Lung (tissue), 12 donors: Measurements from ENCODE around the gene TNNT1. TPM values are rescaled to one million over a fixed set of nuclear protein-coding genes. Genes with fewer than 3 reads are reported as not detected.

Experiments used
- ATAC-seq: fragments of 200-7000 bp; cut with Tn5 transposase; one replicate; pipeline ENCODE4 v1.9.1; 2020; ENCODE audit warnings: moderate number of reproducible peaks; ENCODE audit not compliant: insufficient read depth, low FRiP score
- DNase-seq, 3 donors: peaks; one replicate each; pipeline ENCODE4 v3.0.0-alpha.2; 2013 to 2017
- H3K27ac ChIP-seq, 2 donors: one replicate each; pipeline ENCODE4 v1.5.1; 2013; ENCODE audit warnings: mild to moderate bottlenecking in 2 of 2, moderate library complexity in 2 of 2, control low read depth in 1 of 2, inconsistent platforms in 1 of 2, low read depth in 1 of 2, low read length in 1 of 2
- H3K27me3 ChIP-seq, 3 donors: one replicate each; pipeline ENCODE4 v1.5.1; 2013; ENCODE audit warnings: low read length in 2 of 3; ENCODE audit not compliant: control insufficient read depth in 3 of 3, insufficient read depth in 3 of 3
- H3K36me3 ChIP-seq, 4 donors: one replicate each; pipeline ENCODE4 v1.5.1; 2013; ENCODE audit warnings: low read length in 4 of 4, mild to moderate bottlenecking in 1 of 4, moderate library complexity in 1 of 4; ENCODE audit not compliant: control insufficient read depth in 4 of 4, insufficient read depth in 4 of 4
- H3K4me1 ChIP-seq, 5 donors: one replicate each; pipeline ENCODE4 v1.5.1; 2013; ENCODE audit warnings: low read length in 5 of 5, mild to moderate bottlenecking in 2 of 5, moderate library complexity in 1 of 5; ENCODE audit not compliant: control insufficient read depth in 5 of 5, insufficient read depth in 5 of 5
- H3K4me3 ChIP-seq: one replicate; pipeline ENCODE4 v1.5.1; 2013; ENCODE audit warnings: mild to moderate bottlenecking, control low read depth, moderate library complexity
- H3K9ac ChIP-seq, 2 donors: one replicate each; pipeline ENCODE4 v1.5.1; 2013; ENCODE audit warnings: low read length in 2 of 2, control low read depth in 1 of 2; ENCODE audit not compliant: insufficient read depth in 1 of 2
- H3K9me3 ChIP-seq, 4 donors: one replicate each; pipeline ENCODE4 v1.5.1; 2013; ENCODE audit warnings: low read length in 3 of 4, mild to moderate bottlenecking in 1 of 4, moderate library complexity in 1 of 4; ENCODE audit not compliant: control insufficient read depth in 4 of 4, insufficient read depth in 3 of 4
- WGBS, 2 donors: extraction: QIAGEN DNeasy Blood & Tissue Kit; methylation state at CpG; one replicate each; pipeline ENCODE4 v1.1.7; 2013; 5-methylcytosine and 5-hydroxymethylcytosine counted together
- polyA plus RNA-seq, 2 donors: library from polyadenylated mRNA; stranded (reverse); fragments of 200-250 nt; gene quantifications; one replicate each; pipeline ENCODE4 v1.2.1, GENCODE V29; 2013
- total RNA-seq, 2 donors: library from RNA; depleted of rRNA in 1 of 2; stranded (reverse); fragments of >200 nt in 1 of 2; gene quantifications; one replicate each; pipeline ENCODE4 v1.2.1, GENCODE V29; 2014 to 2021
- TF ChIP-seq, protein P1 (sequence below): IDR thresholded peaks from 2 replicates; pipeline ENCODE4 v1.5.1; 2012; ENCODE audit warnings: mild to moderate bottlenecking; ENCODE audit errors: control extremely low read depth, extremely low read depth
- donor health status: control.
- donor health status: control.
- donor health status: Bipolar disorder and iron deficiency.
- donor health status: healthy.
- donor health status: DM: yes; HTN: yes; CAD: no.

Gene TNNT1
- total and polyA plus RNA-seq, 4 donors = 1.2 to 5.2 (median 2.8) TPM

DNA sequence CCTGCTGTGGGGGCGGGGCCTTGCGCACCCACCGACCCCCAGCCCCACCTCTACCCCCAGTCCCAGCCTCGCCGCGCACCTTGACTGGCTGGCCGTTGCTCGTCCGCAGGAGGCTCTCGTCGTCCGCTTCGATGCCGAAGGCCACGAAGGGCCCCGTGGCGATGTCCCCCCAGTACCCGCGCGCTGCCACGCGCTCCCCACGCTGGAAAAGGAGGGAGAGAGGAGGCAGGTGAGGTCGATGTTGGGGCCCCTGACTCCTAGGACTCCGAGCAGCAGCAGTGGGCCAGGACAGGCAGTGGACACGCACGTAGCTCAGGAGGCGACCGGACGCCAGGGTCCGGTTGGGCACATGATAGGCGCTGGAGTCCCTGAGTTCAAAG is 12.0 kb upstream of the TNNT1 start:
- Histone ChIP-seq H3K4me3 (no peak overlapping the region), H3K4me1 (peaks cover 0 to 2% (median 0%) of the 10 kb centered on the region in 5 donors), H3K9ac (no peak overlapping the region), H3K36me3 (no peaks in the 10 kb centered on the region), H3K27me3 (peaks cover 8 to 50% (median 31%) of the 10 kb centered on the region in 3 donors), H3K27ac (no peak overlapping the region), H3K9me3 (peaks cover 0 to 2% (median 0%) of the 10 kb centered on the region in 4 donors)
- DNase-seq (no peak), ATAC-seq (no peak)
- WGBS, 2 donors = 17% methylated on average over 29 to 32 of the region's 32 CpGs
- TF ChIP-seq, protein P1, sequence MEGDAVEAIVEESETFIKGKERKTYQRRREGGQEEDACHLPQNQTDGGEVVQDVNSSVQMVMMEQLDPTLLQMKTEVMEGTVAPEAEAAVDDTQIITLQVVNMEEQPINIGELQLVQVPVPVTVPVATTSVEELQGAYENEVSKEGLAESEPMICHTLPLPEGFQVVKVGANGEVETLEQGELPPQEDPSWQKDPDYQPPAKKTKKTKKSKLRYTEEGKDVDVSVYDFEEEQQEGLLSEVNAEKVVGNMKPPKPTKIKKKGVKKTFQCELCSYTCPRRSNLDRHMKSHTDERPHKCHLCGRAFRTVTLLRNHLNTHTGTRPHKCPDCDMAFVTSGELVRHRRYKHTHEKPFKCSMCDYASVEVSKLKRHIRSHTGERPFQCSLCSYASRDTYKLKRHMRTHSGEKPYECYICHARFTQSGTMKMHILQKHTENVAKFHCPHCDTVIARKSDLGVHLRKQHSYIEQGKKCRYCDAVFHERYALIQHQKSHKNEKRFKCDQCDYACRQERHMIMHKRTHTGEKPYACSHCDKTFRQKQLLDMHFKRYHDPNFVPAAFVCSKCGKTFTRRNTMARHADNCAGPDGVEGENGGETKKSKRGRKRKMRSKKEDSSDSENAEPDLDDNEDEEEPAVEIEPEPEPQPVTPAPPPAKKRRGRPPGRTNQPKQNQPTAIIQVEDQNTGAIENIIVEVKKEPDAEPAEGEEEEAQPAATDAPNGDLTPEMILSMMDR = no peak

DNA sequence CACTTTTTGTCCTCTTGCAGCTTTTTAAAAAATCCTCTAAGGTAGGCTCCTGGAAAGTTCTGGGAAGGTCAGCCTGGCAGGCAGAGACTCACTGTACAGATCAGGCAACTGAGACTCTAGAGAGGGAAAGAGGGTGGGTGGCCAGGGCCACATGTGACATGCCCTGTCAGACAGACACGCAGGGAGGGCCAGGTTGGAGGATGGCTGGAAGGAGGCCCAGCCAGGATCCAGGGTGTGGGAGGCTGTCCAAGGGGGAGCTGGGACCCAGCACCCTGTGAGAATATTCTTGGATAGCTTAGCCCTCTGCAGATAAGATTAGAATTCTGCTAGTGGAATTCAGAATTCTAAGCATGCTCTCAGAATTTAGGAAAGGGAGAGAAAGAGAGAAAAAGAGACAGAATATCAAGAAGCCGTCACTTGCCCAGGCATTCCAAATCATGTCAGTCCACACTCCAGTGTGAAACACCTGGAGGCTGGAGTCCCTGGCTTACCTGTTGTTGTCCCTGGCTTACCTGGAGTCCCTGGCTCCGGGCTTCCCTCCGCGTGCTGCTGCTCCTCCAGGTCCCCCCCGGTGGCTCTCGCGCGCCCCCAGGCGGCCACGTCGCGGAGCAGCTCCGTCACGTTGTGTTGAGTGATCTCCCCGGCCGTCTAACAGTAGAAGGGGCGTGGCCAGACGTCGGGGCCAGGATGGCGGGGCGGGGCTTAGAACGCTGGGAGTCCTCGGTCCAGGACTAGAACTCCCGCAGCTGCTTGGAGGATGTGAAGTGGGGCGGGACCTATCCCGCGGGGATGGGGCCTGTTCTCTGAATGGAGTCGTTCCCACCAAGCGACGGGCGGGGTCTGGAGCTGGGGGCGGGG is 11.4 kb upstream of the TNNT1 start:
- H3K9me3 ChIP-seq = peaks cover 0 to 2% (median 0%) of the 10 kb centered on the region in 4 donors
- H3K27ac ChIP-seq = peak overlapping the region in 1 of 2 donors; percentile 97
- no peak overlapping the region for H3K4me3 ChIP-seq
- H3K9ac ChIP-seq = no peak overlapping the region
- peaks cover 0 to 2% (median 0%) of the 10 kb centered on the region in 5 donors for H3K4me1 ChIP-seq
- WGBS, 2 donors = 3 to 4% methylated on average over 32 to 33 of the region's 33 CpGs
- H3K27me3 ChIP-seq = peaks cover 8 to 51% (median 28%) of the 10 kb centered on the region in 3 donors
- ATAC-seq (peak; percentile 86), DNase-seq (peak; percentile 56 to 82 (median 64))
- no peaks in the 10 kb centered on the region for H3K36me3 ChIP-seq
- TF ChIP-seq, protein P1 = peak; percentile 67

DNA sequence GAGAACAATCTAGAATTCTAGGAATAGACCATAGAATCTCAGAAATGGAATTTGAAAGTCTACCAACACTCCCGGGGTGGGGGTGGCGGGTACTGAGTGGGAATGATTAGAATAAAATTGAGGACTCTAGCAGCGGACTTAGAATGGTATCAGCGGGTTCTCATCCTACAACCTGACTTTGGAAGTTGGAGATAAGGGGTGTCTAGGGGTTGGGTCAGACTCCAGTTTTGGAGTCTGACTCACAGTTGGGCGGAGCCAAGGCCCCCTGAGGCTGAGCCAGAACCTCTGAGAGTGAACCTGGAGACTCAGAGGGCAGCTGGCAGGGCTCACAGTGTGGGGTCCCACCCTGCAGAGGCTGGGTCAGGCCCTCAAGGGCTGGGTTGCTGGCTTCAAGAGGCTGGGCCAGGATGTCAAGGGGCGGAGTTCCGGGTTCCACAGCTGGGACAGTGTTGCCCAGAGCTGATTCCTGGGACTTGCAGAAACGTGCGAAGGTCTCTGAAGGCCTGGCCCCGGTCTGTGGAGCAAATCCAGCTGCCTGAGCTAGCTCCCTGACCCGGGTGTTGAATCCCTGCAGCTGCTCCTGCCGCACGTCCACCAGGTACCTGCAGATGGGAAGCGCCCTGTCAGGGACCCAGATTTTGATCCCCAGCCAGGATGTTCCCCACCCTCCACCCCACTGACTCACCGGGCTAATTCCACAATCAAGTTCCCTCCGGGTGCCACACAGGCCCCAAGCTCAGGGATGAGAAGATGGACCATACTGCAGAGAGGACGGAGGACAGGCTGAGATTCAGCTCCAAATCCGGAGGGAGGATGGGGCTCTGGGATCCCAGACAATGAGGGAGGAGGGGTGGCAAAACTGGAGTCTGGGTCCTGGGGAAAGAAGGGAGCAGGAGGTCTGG is 10.1 kb upstream of the TNNT1 start:
- Histone ChIP-seq H3K27ac (peak overlapping the region in 1 of 2 donors; percentile 97), H3K9me3 (peaks cover 0 to 2% (median 0%) of the 10 kb centered on the region in 4 donors), H3K4me3 (no peak overlapping the region), H3K36me3 (no peaks in the 10 kb centered on the region), H3K9ac (no peak overlapping the region), H3K4me1 (peaks cover 0 to 2% (median 0%) of the 10 kb centered on the region in 5 donors), H3K27me3 (peaks cover 8 to 51% (median 26%) of the 10 kb centered on the region in 3 donors)
- ATAC-seq = no peak
- TF ChIP-seq, protein P1 = no peak
- DNase-seq = no peak
- 63 to 85% methylated on average over 18 of the region's 18 CpGs for WGBS, 2 donors
